MG63 (cell line): ENCODE data around the gene RANGAP1. TPM values are rescaled to one million over a fixed set of nuclear protein-coding genes. Genes with fewer than 3 reads are reported as not detected.
"Not testable (repeated sequence)": the region's sequence is repeated elsewhere in the genome, so short reads cannot be mapped to it uniquely, and the experiment has no call there.

ENCODE experiments used
- DNase-seq: peaks from one replicate; pipeline ENCODE4 v3.0.0-alpha.2; 2020
- H3K27me3 ChIP-seq: fragments of 250-450 bp; sonication (Bioruptor Pico); 2 replicates; pipeline ENCODE4 v1.5.1; 2020; ENCODE audit warnings: mild to moderate bottlenecking, moderate library complexity
- H3K36me3 ChIP-seq: fragments of 250-450 bp; sonication (Bioruptor Pico); 2 replicates; pipeline ENCODE4 v1.5.1; 2020; ENCODE audit warnings: mild to moderate bottlenecking, moderate library complexity
- H3K4me3 ChIP-seq: fragments of 250-450 bp; sonication (Bioruptor Pico); 2 replicates; pipeline ENCODE4 v1.5.1; 2020; ENCODE audit warnings: mild to moderate bottlenecking, moderate library complexity
- H3K9me3 ChIP-seq: fragments of 250-450 bp; sonication (Bioruptor Pico); 2 replicates; pipeline ENCODE4 v1.5.1; 2020; ENCODE audit warnings: mild to moderate bottlenecking, moderate library complexity
- total RNA-seq: library from RNA; depleted of rRNA; stranded (reverse); fragments of >200 nt; shearing (Covaris generic); gene quantifications from 2 replicates; pipeline ENCODE4 v1.2.3, GENCODE V29; 2014; ENCODE audit warnings: low replicate concordance

Gene RANGAP1
- total RNA-seq, 1 experiment from 2014 or later: 226 TPM

- Histone ChIP-seq H3K9me3 (no peaks in the 10 kb centered on the region), H3K27me3 (no peaks in the 10 kb centered on the region), H3K4me3 (no peak overlapping the region), H3K36me3 (peaks cover 90% of the 10 kb centered on the region)
- no peak for DNase-seq
Observed at GRCh38 chr22:41273128-41273527, 12.9 kb downstream of the RANGAP1 start.

GRCh38 chr22:41271787-41272186 lies 14.2 kb downstream of the RANGAP1 start:
- Histone ChIP-seq H3K36me3 (peaks cover 91% of the 10 kb centered on the region), H3K4me3 (no peak overlapping the region), H3K27me3 (no peaks in the 10 kb centered on the region), H3K9me3 (no peaks in the 10 kb centered on the region)
- DNase-seq: no peak

GRCh38 chr22:41267958-41268357 lies 18.0 kb downstream of the RANGAP1 start:
- no peak for DNase-seq
- peaks cover 89% of the 10 kb centered on the region for H3K36me3 ChIP-seq
- no peaks in the 10 kb centered on the region for H3K27me3 ChIP-seq
- no peaks in the 10 kb centered on the region for H3K9me3 ChIP-seq
- H3K4me3 ChIP-seq: no peak overlapping the region

- no peak for DNase-seq
- Histone ChIP-seq H3K36me3 (peaks cover 95% of the 10 kb centered on the region), H3K9me3 (no peaks in the 10 kb centered on the region), H3K27me3 (no peaks in the 10 kb centered on the region), H3K4me3 (no peak overlapping the region)
Observed at GRCh38 chr22:41264408-41264941, 21.5 kb downstream of the RANGAP1 start.

GRCh38 chr22:41263704-41264103 lies 22.3 kb downstream of the RANGAP1 start:
- no peak for DNase-seq
- Histone ChIP-seq H3K9me3 (no peaks in the 10 kb centered on the region), H3K36me3 (peaks cover 95% of the 10 kb centered on the region), H3K4me3 (no peak overlapping the region), H3K27me3 (no peaks in the 10 kb centered on the region)

- H3K4me3 ChIP-seq: no peak overlapping the region
- no peaks in the 10 kb centered on the region for H3K27me3 ChIP-seq
- no peaks in the 10 kb centered on the region for H3K9me3 ChIP-seq
- no peak for DNase-seq
- peaks cover 95% of the 10 kb centered on the region for H3K36me3 ChIP-seq
Observed at GRCh38 chr22:41262250-41262765, 23.7 kb downstream of the RANGAP1 start.

GRCh38 chr22:41261541-41262249 lies 24.3 kb downstream of the RANGAP1 start:
- peaks cover 97% of the 10 kb centered on the region for H3K36me3 ChIP-seq

GRCh38 chr22:41260871-41261270 lies 25.1 kb downstream of the RANGAP1 start:
- no peak for DNase-seq
- no peaks in the 10 kb centered on the region for H3K9me3 ChIP-seq
- H3K4me3 ChIP-seq: no peak overlapping the region
- H3K36me3 ChIP-seq: peaks cover 100% of the 10 kb centered on the region
- H3K27me3 ChIP-seq: no peaks in the 10 kb centered on the region

More at GRCh38 chr22:41261541-41262249, 24.3 kb downstream of the RANGAP1 start:
- Histone ChIP-seq H3K9me3 (no peaks in the 10 kb centered on the region), H3K27me3 (no peaks in the 10 kb centered on the region), H3K4me3 (no peak overlapping the region)
- DNase-seq: no peak

- H3K36me3 ChIP-seq: peaks cover 97% of the 10 kb centered on the region
- H3K4me3 ChIP-seq, H3K27me3 ChIP-seq, DNase-seq, H3K9me3 ChIP-seq: not testable (repeated sequence)
Observed at GRCh38 chr22:41259756-41260155, 26.2 kb downstream of the RANGAP1 start.

GRCh38 chr22:41257696-41258095 lies 28.3 kb downstream of the RANGAP1 start:
- H3K4me3 ChIP-seq: no peak overlapping the region
- H3K9me3 ChIP-seq: no peaks in the 10 kb centered on the region
- H3K27me3 ChIP-seq: no peaks in the 10 kb centered on the region
- peaks cover 96% of the 10 kb centered on the region for H3K36me3 ChIP-seq
- DNase-seq: no peak

GRCh38 chr22:41256254-41257253 lies 29.4 kb downstream of the RANGAP1 start:
- peak; percentile 60 for DNase-seq
- Histone ChIP-seq H3K9me3 (no peaks in the 10 kb centered on the region), H3K27me3 (no peaks in the 10 kb centered on the region), H3K4me3 (no peak overlapping the region), H3K36me3 (peaks cover 96% of the 10 kb centered on the region)

GRCh38 chr22:41254230-41254629 lies 31.8 kb downstream of the RANGAP1 start:
- H3K27me3 ChIP-seq: no peaks in the 10 kb centered on the region
- H3K4me3 ChIP-seq: no peak overlapping the region
- H3K36me3 ChIP-seq: peaks cover 96% of the 10 kb centered on the region
- DNase-seq: no peak
- H3K9me3 ChIP-seq: no peaks in the 10 kb centered on the region

- H3K27me3 ChIP-seq: no peaks in the 10 kb centered on the region
- no peak for DNase-seq
- peaks cover 94% of the 10 kb centered on the region for H3K36me3 ChIP-seq
Observed at GRCh38 chr22:41252365-41252764, 33.6 kb downstream of the RANGAP1 start.

GRCh38 chr22:41250127-41250526 lies 35.9 kb downstream of the RANGAP1 start:
- Histone ChIP-seq H3K27me3 (no peaks in the 10 kb centered on the region), H3K4me3 (no peak overlapping the region), H3K9me3 (no peaks in the 10 kb centered on the region), H3K36me3 (peaks cover 96% of the 10 kb centered on the region)
- DNase-seq: no peak

More at GRCh38 chr22:41252365-41252764, 33.6 kb downstream of the RANGAP1 start:
- Histone ChIP-seq H3K4me3 (no peak overlapping the region), H3K9me3 (no peaks in the 10 kb centered on the region)

- no peak for DNase-seq
- Histone ChIP-seq H3K9me3 (no peaks in the 10 kb centered on the region), H3K36me3 (peaks cover 97% of the 10 kb centered on the region), H3K27me3 (no peaks in the 10 kb centered on the region), H3K4me3 (no peak overlapping the region)
Observed at GRCh38 chr22:41249442-41249841, 36.5 kb downstream of the RANGAP1 start.

GRCh38 chr22:41248758-41249157 lies 37.2 kb downstream of the RANGAP1 start:
- Histone ChIP-seq H3K4me3 (no peak overlapping the region), H3K9me3 (no peaks in the 10 kb centered on the region), H3K27me3 (no peaks in the 10 kb centered on the region), H3K36me3 (peaks cover 91% of the 10 kb centered on the region)
- no peak for DNase-seq

- H3K27me3 ChIP-seq: no peaks in the 10 kb centered on the region
- peaks cover 87% of the 10 kb centered on the region for H3K36me3 ChIP-seq
- H3K9me3 ChIP-seq: no peaks in the 10 kb centered on the region
- no peak overlapping the region for H3K4me3 ChIP-seq
- no peak for DNase-seq
Observed at GRCh38 chr22:41248314-41248713, 37.7 kb downstream of the RANGAP1 start.
